NCI-H2107 treated with DMSO at 0.1 percent for 48 hours (cell line): ENCODE data around the gene TMEM63C.
"Not testable (repeated sequence)": the region's sequence is repeated elsewhere in the genome, so short reads cannot be mapped to it uniquely, and the experiment has no call there.

Experiments used
- DNase-seq: peaks from one replicate; lab custom pipeline; 2025; ENCODE audit not compliant: unreplicated experiment; lab: John Stamatoyannopoulos, UW

TMEM63C gene

GRCh38 chr14:77275601-77276017, 94.0 kb downstream of the TMEM63C start:
- no peak for DNase-seq

GRCh38 chr14:77276295-77276935, 94.8 kb downstream of the TMEM63C start:
- DNase-seq: no peak

- DNase-seq: no peak
Measured at GRCh38 chr14:77276959-77277358, 95.4 kb downstream of the TMEM63C start.

- DNase-seq: no peak
Measured at GRCh38 chr14:77278461-77279230, 97.0 kb downstream of the TMEM63C start.

GRCh38 chr14:77279719-77280118, 98.1 kb downstream of the TMEM63C start:
- no peak for DNase-seq

- not testable (repeated sequence) for DNase-seq
Measured at GRCh38 chr14:77280921-77281320, 99.3 kb downstream of the TMEM63C start.

GRCh38 chr14:77281852-77282410, 100.3 kb downstream of the TMEM63C start:
- no peak for DNase-seq

GRCh38 chr14:77284066-77284465, 102.5 kb downstream of the TMEM63C start:
- no peak for DNase-seq

GRCh38 chr14:77284466-77284865, 102.9 kb downstream of the TMEM63C start:
- DNase-seq: no peak

- no peak for DNase-seq
Measured at GRCh38 chr14:77286576-77286975, 105.0 kb downstream of the TMEM63C start.

- DNase-seq: no peak
Measured at GRCh38 chr14:77290705-77291104, 109.1 kb downstream of the TMEM63C start.

GRCh38 chr14:77296155-77296554, 114.6 kb downstream of the TMEM63C start:
- no peak for DNase-seq

GRCh38 chr14:77296906-77297305, 115.3 kb downstream of the TMEM63C start:
- no peak for DNase-seq

GRCh38 chr14:77299771-77300170, 118.2 kb downstream of the TMEM63C start:
- DNase-seq: no peak

- peak; percentile 67 for DNase-seq
Measured at GRCh38 chr14:77301103-77301502, 119.5 kb downstream of the TMEM63C start.

GRCh38 chr14:77302926-77303325, 121.3 kb downstream of the TMEM63C start:
- DNase-seq: no peak

- DNase-seq: peak; percentile 95
Measured at GRCh38 chr14:77303417-77304156, 122.0 kb downstream of the TMEM63C start.

- DNase-seq: no peak
Measured at GRCh38 chr14:77305696-77306095, 124.1 kb downstream of the TMEM63C start.

GRCh38 chr14:77306416-77306815, 124.8 kb downstream of the TMEM63C start:
- no peak for DNase-seq

- DNase-seq: no peak
Measured at GRCh38 chr14:77306851-77307496, 125.4 kb downstream of the TMEM63C start.
